ENCODE measurements around the gene USP11.

Gene USP11

DNA sequence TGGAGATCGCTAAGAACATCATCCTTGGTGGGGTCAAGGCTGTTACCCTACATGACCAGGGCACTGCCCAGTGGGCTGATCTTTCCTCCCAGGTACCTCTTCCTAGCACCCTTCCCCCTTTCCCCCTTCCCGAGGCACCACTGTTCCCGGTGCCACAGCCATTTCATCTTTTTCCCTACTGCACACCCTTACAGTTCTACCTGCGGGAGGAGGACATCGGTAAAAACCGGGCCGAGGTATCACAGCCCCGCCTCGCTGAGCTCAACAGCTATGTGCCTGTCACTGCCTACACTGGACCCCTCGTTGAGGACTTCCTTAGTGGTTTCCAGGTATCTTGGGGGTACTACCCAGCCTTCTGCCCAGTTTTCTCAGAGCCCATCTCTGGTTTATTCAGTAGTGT, 33.5 kb upstream of the USP11 start:
- H3K79me2 ChIP-seq (ENCODE audit: control insufficient read depth, low read length), result peaks cover 45% of the 10 kb centered on the region
- peaks cover 90% of the 10 kb centered on the region for H3K36me3 ChIP-seq (ENCODE audit: control insufficient read depth, low read length)
- no peaks in the 10 kb centered on the region for H3K9me2 ChIP-seq (replicated peaks; ENCODE audit: control insufficient read depth, low read length)
- no peak overlapping the region for H3K4me2 ChIP-seq (ENCODE audit: low read length)
- no peaks in the 10 kb centered on the region for H3K27me3 ChIP-seq (ENCODE audit: control insufficient read depth, low read length)
- H3K9me3 ChIP-seq (ENCODE audit: control insufficient read depth, insufficient read depth, low read length), result no peaks in the 10 kb centered on the region
- H3K27ac ChIP-seq (ENCODE audit: low read depth, low read length), result no peak overlapping the region
- H3K4me3 ChIP-seq (ENCODE audit: low read length), result no peak overlapping the region
- peaks cover 4% of the 10 kb centered on the region; the same call in 1 of the 2 replicates for H4K20me1 ChIP-seq (ENCODE audit: control insufficient read depth, insufficient read depth, low read depth, low read length)
- peaks cover 21% of the 10 kb centered on the region for H3K4me1 ChIP-seq (ENCODE audit: control insufficient read depth, low read length)
- H3F3A ChIP-seq (ENCODE audit: control insufficient read depth, insufficient read depth), result no peaks in the 10 kb centered on the region
- no peak for TF ChIP-seq CTCF (IDR thresholded peaks at IDR 0.05; ENCODE audit: low read depth, low read length, poor library complexity, severe bottlenecking)
- no peak for TF ChIP-seq EZH2phosphoT487 (IDR thresholded peaks at IDR 0.05; ENCODE audit: borderline replicate concordance, low read length)

GRCh38 chrX:47200385-47201150, 32.2 kb upstream of the USP11 start:
- Histone ChIP-seq H3K9me2 (replicated peaks; ENCODE audit: control insufficient read depth, low read length) (no peaks in the 10 kb centered on the region), H3K4me1 (ENCODE audit: control insufficient read depth, low read length) (peaks cover 10% of the 10 kb centered on the region), H3K36me3 (ENCODE audit: control insufficient read depth, low read length) (peaks cover 90% of the 10 kb centered on the region), H3K4me2 (ENCODE audit: low read length) (no peak overlapping the region), H3K27ac (ENCODE audit: low read depth, low read length) (no peak overlapping the region), H3K27me3 (ENCODE audit: control insufficient read depth, low read length) (no peaks in the 10 kb centered on the region), H3K79me2 (ENCODE audit: control insufficient read depth, low read length) (peaks cover 32% of the 10 kb centered on the region), H3K9me3 (ENCODE audit: control insufficient read depth, insufficient read depth, low read length) (no peaks in the 10 kb centered on the region), H3F3A (ENCODE audit: control insufficient read depth, insufficient read depth) (no peaks in the 10 kb centered on the region), H3K4me3 (ENCODE audit: low read length) (no peak overlapping the region), H4K20me1 (ENCODE audit: control insufficient read depth, insufficient read depth, low read depth, low read length) (peaks cover 4% of the 10 kb centered on the region; the same call in 1 of the 2 replicates)
- no peak for TF ChIP-seq CTCF (IDR thresholded peaks at IDR 0.05; ENCODE audit: low read depth, low read length, poor library complexity, severe bottlenecking)
- TF ChIP-seq EZH2phosphoT487 (IDR thresholded peaks at IDR 0.05; ENCODE audit: borderline replicate concordance, low read length), result no peak

DNA sequence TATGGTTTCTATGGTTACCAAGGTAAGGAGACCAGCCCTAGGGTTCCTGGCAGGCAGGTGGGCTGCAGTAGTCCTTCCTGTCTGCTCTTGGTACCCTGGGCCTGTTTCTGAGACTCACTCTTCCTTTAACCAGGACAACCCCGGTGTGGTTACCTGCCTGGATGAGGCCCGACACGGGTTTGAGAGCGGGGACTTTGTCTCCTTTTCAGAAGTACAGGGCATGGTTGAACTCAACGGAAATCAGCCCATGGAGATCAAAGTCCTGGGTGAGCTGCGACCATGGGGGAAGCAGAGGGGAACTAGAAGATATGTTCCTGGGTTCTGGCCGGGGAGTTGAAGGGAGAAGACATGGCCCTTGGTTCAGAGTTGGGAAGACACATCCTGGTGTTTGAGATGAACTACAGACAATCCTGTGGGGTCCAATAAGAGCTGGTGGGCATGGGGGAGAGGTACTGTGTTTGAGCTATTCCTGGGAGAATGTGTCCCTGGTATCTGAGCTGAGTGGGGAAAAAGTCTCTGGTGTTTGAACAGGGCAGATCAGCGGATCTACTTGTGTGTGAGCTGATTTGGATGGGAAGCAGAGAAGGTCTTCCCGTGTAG, 31.4 kb upstream of the USP11 start:
- peaks cover 23% of the 10 kb centered on the region for H3K79me2 ChIP-seq (ENCODE audit: control insufficient read depth, low read length)
- no peak for TF ChIP-seq CTCF (IDR thresholded peaks at IDR 0.05; ENCODE audit: low read depth, low read length, poor library complexity, severe bottlenecking)
- TF ChIP-seq EZH2phosphoT487 (IDR thresholded peaks at IDR 0.05; ENCODE audit: borderline replicate concordance, low read length), result no peak
- H3K4me2 ChIP-seq (ENCODE audit: low read length), result no peak overlapping the region
- H3K36me3 ChIP-seq (ENCODE audit: control insufficient read depth, low read length), result peaks cover 89% of the 10 kb centered on the region
- no peaks in the 10 kb centered on the region for H3K9me3 ChIP-seq (ENCODE audit: control insufficient read depth, insufficient read depth, low read length)
- H3K9me2 ChIP-seq (replicated peaks; ENCODE audit: control insufficient read depth, low read length), result no peaks in the 10 kb centered on the region
- H3K27me3 ChIP-seq (ENCODE audit: control insufficient read depth, low read length), result no peaks in the 10 kb centered on the region
- H3K4me3 ChIP-seq (ENCODE audit: low read length), result no peak overlapping the region
- no peaks in the 10 kb centered on the region for H3F3A ChIP-seq (ENCODE audit: control insufficient read depth, insufficient read depth)
- peaks cover 1% of the 10 kb centered on the region; the same call in 1 of the 2 replicates for H3K4me1 ChIP-seq (ENCODE audit: control insufficient read depth, low read length)
- no peak overlapping the region for H3K27ac ChIP-seq (ENCODE audit: low read depth, low read length)
- H4K20me1 ChIP-seq (ENCODE audit: control insufficient read depth, insufficient read depth, low read depth, low read length), result no peaks in the 10 kb centered on the region

Measured in DOHH2 (cell line).